Transverse colon (tissue), 4 donors: Measurements from ENCODE around the gene SENP5. TPM values are rescaled to one million over a fixed set of nuclear protein-coding genes. Genes with fewer than 3 reads are reported as not detected.

Experiments used
- DNase-seq: peaks from one replicate; pipeline ENCODE4 v3.0.0-alpha.2; 2019
- H3K27ac ChIP-seq, 4 donors: fragments of 200-600 bp; sonication (generic); 2 replicates each; pipeline ENCODE4 v1.5.1; 2016 to 2018; ENCODE audit warnings: inconsistent platforms in 4 of 4
- H3K27me3 ChIP-seq: fragments of 200-600 bp; sonication (generic); 2 replicates; pipeline ENCODE4 v1.5.1; 2017; ENCODE audit warnings: inconsistent platforms
- H3K36me3 ChIP-seq, 4 donors: fragments of 200-600 bp; sonication (generic); 2 replicates each; pipeline ENCODE4 v1.5.1; 2017 to 2019; ENCODE audit warnings: inconsistent platforms in 4 of 4
- H3K4me1 ChIP-seq, 4 donors: fragments of 200-600 bp; sonication (generic); 2 replicates each; pipeline ENCODE4 v1.5.1; 2017 to 2020; ENCODE audit warnings: inconsistent platforms in 4 of 4
- H3K4me3 ChIP-seq, 4 donors: fragments of 200-600 bp; sonication (generic); 1 replicate in 1 of 4; 2 replicates in 3 of 4; pipeline versions ENCODE4 v1.5.1 to v1.6.1; 2017 to 2019; ENCODE audit warnings: inconsistent platforms in 4 of 4
- H3K9me3 ChIP-seq, 2 donors: fragments of 200-600 bp; sonication (generic); 2 replicates each; pipeline ENCODE4 v1.5.1; 2017 to 2019; ENCODE audit warnings: inconsistent platforms in 2 of 2
- EP300 ChIP-seq: sonication (generic); formaldehyde crosslinking; IDR thresholded peaks from one replicate; pipeline ENCODE4 v1.6.1; 2017; ENCODE audit warnings: antibody characterized with exemption, low read depth
- POLR2A ChIP-seq: fragments of 450-650 bp; IDR thresholded peaks from one replicate; pipeline ENCODE4 v1.6.1; 2016; ENCODE audit warnings: antibody characterized with exemption, mild to moderate bottlenecking, moderate library complexity
- POLR2AphosphoS5 ChIP-seq, 3 donors: sonication (generic); formaldehyde crosslinking; IDR thresholded peaks; one replicate each; pipeline ENCODE4 v1.6.1; 2016; ENCODE audit warnings: antibody characterized with exemption in 3 of 3
- WGBS, 2 donors: methylation state at CpG; one replicate each; pipeline ENCODE4 v1.1.5; 2018; ENCODE audit warnings: low coverage in 1 of 2; 5-methylcytosine and 5-hydroxymethylcytosine counted together
- in situ Hi-C, 4 donors: fragments of 200-750 bp; cut with MboI; loops; one replicate each; pipeline versions ENCODE4 v1.15.0 to v1.15.1; 2017; ENCODE audit warnings: low sequenced_read_pairs in 3 of 4, low pct_ligation_motif_present in 1 of 4, low pct_unique_long_range_greater_than_20kb in 1 of 4
- intact Hi-C: fragments of 100-400 bp; cut with DNase I; formaldehyde crosslinking; loops from one replicate; pipeline ENCODE4 v1.15.1; 2023; ENCODE audit warnings: low total_unique reads
- total RNA-seq, 4 donors: library from RNA; depleted of rRNA; stranded (reverse); fragments of >200 nt; gene quantifications; one replicate each; pipeline ENCODE4 v1.1.0, GENCODE V29; 2016
- TF ChIP-seq, protein P1 (sequence below), 5 experiments: fragments of 200-600 bp in 3 of 5; fragments of 450-650 bp in 2 of 5; sonication (generic) in 3 of 5; IDR thresholded peaks; 1 replicate in 2 of 5; 2 replicates in 3 of 5; pipeline ENCODE4 v1.5.1; 2016 to 2017; ENCODE audit warnings: antibody characterized with exemption in 5 of 5, inconsistent platforms in 3 of 5, mild to moderate bottlenecking in 2 of 5, moderate library complexity in 1 of 5

Gene SENP5
- total RNA-seq, 4 donors from 2014 or later: 33.3 to 52.1 (median 48.0) TPM

DNA sequence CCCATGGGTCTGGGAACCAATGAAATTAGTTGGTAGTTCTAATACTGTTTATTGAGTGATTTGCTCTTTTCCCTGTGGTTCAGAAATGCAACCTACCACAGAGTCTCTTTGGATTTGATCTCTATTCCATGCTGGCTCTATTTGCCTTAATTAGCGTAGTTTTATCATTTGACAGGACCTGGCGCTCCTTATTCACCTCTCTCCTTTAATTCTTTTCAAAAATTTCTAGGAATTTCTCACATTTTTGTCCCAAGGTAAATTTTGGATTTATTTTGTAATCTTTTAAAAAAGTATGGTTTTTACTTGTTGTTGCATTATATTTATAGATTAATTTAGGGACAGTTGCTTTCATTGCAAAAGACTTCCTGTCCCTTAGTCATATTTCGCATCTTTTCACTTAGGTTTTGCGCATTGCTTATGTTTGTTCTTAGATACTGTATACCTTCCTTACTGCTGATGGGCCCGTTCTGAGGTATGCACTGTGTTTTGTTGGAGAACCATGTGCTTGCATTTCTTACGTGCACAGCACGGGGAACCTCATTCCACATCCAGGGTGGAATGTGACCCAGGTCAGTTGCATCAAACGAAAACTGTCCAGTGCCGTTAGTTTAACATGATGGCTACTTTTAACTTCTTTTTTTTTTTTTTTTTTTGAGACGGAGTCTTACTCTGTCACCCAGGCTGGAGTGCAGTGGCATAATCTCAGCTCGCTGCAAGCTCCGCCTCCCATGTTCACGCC lies 27.0 kb downstream of the SENP5 start:
- Histone ChIP-seq H3K27me3 (no peaks in the 10 kb centered on the region), H3K4me3 (no peak overlapping the region), H3K4me1 (no peaks in the 10 kb centered on the region), H3K36me3 (peaks cover 0 to 3% (median 0%) of the 10 kb centered on the region in 4 donors), H3K27ac (no peak overlapping the region), H3K9me3 (no peaks in the 10 kb centered on the region)
- TF ChIP-seq POLR2AphosphoS5 (IDR thresholded peaks at IDR 0.05) (no peak), POLR2A (no peak), EP300 (no peak)
- TF ChIP-seq, protein P1, sequence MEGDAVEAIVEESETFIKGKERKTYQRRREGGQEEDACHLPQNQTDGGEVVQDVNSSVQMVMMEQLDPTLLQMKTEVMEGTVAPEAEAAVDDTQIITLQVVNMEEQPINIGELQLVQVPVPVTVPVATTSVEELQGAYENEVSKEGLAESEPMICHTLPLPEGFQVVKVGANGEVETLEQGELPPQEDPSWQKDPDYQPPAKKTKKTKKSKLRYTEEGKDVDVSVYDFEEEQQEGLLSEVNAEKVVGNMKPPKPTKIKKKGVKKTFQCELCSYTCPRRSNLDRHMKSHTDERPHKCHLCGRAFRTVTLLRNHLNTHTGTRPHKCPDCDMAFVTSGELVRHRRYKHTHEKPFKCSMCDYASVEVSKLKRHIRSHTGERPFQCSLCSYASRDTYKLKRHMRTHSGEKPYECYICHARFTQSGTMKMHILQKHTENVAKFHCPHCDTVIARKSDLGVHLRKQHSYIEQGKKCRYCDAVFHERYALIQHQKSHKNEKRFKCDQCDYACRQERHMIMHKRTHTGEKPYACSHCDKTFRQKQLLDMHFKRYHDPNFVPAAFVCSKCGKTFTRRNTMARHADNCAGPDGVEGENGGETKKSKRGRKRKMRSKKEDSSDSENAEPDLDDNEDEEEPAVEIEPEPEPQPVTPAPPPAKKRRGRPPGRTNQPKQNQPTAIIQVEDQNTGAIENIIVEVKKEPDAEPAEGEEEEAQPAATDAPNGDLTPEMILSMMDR (IDR thresholded peaks at IDR 0.05): no peak
- WGBS, 2 donors: 95 to 97% methylated on average over 12 to 13 of the region's 13 CpGs
- intact Hi-C loops: no loop called here
- no peak for DNase-seq
- in situ Hi-C loops: no loop called here

DNA sequence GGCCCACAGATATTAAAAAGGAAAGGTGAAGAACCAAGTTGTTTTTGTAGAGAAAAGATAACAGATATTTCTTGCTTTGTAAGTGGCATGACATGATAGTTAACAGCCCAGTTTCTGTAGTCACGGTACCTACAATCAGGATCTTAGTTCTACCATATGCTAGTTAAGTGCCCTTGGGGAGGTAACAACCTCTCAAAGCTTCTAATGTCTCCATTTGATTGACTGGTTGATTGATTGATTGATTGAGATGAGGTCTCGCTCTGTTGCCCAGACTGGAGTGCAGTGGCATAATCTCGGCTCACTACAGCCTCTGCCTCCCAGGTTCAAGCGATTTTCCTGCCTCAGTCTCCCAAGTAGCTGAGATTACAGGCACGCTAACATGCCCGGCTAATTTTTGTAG lies 28.5 kb downstream of the SENP5 start:
- intact Hi-C loops (no loop called here), in situ Hi-C loops (no loop called here)
- Histone ChIP-seq H3K27me3 (no peaks in the 10 kb centered on the region), H3K4me3 (no peak overlapping the region), H3K36me3 (peaks cover 0 to 15% (median 4%) of the 10 kb centered on the region in 4 donors), H3K27ac (no peak overlapping the region), H3K4me1 (no peaks in the 10 kb centered on the region), H3K9me3 (no peaks in the 10 kb centered on the region)
- 89 to 97% methylated on average over 3 to 6 of the region's 6 CpGs for WGBS, 2 donors
- DNase-seq: no peak
- TF ChIP-seq POLR2AphosphoS5 (IDR thresholded peaks at IDR 0.05) (no peak), POLR2A (no peak), EP300 (no peak)
- TF ChIP-seq, protein P1 (IDR thresholded peaks at IDR 0.05): no peak

DNA sequence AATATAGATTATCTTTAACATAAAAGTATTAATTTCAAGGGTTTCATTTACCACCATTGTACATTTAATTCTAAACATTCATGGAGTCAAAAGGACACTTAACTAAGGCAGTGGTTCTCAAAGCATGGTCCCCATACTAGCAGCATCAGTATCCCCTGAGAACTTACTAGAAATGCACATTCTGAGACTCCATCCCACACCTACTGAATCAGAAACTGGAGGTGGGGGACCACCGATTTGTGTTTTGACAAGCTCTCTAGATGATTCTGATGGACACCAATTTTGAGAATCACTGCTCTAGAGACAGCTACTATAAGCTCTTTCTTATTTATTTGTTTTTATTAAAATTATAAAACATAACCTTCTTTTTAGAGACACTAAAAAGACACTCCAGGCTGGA lies 34.0 kb downstream of the SENP5 start:
- intact Hi-C loops: no loop called here
- H3K36me3 ChIP-seq: peaks cover 0 to 54% (median 24%) of the 10 kb centered on the region in 4 donors
- H3K4me1 ChIP-seq: no peaks in the 10 kb centered on the region
- in situ Hi-C loops: no loop called here
- TF ChIP-seq POLR2AphosphoS5 (IDR thresholded peaks at IDR 0.05) (no peak), EP300 (no peak), POLR2A (no peak)
- TF ChIP-seq, protein P1 (IDR thresholded peaks at IDR 0.05): no peak
- H3K27me3 ChIP-seq: no peaks in the 10 kb centered on the region
- H3K27ac ChIP-seq: no peak overlapping the region
- WGBS, 2 donors: 57 to 89% methylated on average over 1 of the region's 1 CpG
- H3K4me3 ChIP-seq: no peak overlapping the region
- DNase-seq: no peak
- no peaks in the 10 kb centered on the region for H3K9me3 ChIP-seq

DNA sequence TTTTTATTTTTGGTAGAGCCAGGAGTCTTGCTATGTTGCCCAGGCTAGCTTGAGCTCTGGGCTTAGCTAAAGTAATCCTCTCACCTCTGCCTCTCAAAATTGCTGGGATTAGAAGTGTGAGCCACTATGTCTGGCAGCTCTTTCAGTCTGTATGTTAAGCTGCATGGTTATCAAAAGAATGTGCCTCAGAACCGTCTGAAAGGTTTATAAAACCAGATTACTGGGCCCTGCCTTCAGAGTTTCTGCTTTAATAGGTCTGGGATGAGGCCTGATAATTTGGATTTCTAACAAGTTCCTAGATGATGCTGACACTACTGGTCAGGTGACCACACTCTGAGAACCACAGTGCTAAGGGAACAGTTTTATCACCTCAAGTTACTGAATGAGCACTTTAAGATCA lies 34.6 kb downstream of the SENP5 start:
- in situ Hi-C loops (no loop called here), intact Hi-C loops (no loop called here)
- H3K4me3 ChIP-seq: no peak overlapping the region
- TF ChIP-seq, protein P1 (IDR thresholded peaks at IDR 0.05): no peak
- TF ChIP-seq POLR2AphosphoS5 (IDR thresholded peaks at IDR 0.05) (no peak), POLR2A (no peak), EP300 (no peak)
- 100% methylated on average over 1 of the region's 1 CpG; no CpG with 5 or more reads in 1 of the 2 donors for WGBS, 2 donors
- no peak for DNase-seq
- H3K36me3 ChIP-seq: peaks cover 0 to 54% (median 27%) of the 10 kb centered on the region in 4 donors
- H3K27ac ChIP-seq: no peak overlapping the region
- H3K9me3 ChIP-seq: no peaks in the 10 kb centered on the region
- no peaks in the 10 kb centered on the region for H3K4me1 ChIP-seq
- no peaks in the 10 kb centered on the region for H3K27me3 ChIP-seq
